Stimulated activated CD8-positive, alpha-beta memory T cell treated with anti-CD3 and anti-CD28 coated beads, Interleukin-7, amount 100 ng/mL, for 4 hours (primary cell): ENCODE measurements around the gene KCTD11.
"Not testable (repeated sequence)": the region's sequence is repeated elsewhere in the genome, so short reads cannot be mapped to it uniquely, and the experiment has no call there.

Experiments
- DNase-seq, 2 donors: peaks; one replicate each; pipeline ENCODE4 v3.0.0-alpha.2; 2020; ENCODE audit warnings: low read depth in 2 of 2

The KCTD11 gene

DNA sequence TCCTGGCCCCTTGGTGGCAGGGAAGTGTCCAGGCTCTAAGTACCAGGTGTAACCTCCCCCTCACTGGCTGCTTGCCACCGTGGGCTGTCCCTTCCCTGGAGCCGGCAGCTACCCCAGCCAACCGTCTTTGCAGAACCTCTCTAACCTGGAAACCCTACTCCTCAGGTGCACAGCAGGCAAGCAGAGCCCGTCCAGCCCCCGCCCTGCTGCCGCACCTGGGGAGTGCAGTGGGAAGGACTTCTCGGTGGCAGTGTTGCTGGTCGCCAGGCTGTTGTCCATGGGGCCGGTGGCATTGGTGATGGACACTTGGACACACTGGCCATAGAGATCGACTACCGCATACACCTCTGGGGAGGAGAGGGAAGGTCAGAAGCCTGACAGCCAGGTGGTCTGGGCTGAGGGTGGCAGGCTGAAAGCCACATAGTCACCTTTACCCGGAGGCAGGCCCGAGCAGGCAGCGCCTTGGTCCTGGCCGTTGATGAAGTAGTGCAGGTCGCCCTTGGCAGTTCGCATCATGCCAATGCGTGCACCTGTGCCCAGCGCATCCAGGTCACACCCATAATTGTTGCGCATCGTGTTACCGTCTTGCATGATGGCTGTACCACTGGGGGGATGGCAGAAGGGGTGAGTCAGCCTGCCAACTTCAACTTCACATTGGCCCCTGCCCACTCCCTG lies 29.3 kb upstream of the KCTD11 start:
- DNase-seq = no peak

DNA sequence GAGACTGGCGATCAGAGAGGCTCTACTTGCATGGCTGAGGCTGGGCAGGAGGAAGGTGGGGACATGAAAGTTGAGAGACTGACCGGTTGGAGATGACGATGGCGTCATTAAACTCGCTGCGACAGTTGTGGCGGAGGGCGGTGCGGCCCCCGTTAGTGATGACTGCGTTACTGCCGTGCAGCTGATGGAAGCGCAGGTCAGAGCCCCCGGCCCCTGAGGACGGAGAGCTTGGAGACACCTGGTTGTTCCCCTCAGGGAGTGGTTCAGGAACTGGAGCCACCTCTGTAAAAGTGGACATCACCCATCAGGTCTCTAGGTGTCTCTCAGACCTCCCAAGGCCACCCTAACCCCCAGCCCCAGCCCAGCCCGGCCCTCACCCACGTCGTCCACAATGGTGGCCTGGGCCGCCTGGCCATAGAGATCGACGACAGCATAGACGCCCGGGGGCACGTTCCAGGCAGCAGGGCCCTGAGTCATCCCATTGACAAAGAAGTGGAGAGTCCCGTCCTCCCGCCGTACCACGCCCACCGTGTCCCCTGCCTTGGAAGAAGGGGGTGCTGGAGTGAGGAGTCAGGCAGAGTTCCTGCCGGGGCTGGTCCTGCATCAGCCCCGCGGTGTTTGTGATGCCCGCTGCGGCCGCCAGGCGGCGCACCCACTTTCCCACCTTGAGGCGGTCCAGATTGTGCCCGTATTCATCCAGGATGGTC lies 28.1 kb upstream of the KCTD11 start:
- DNase-seq = peak; percentile 16 to 50

DNA sequence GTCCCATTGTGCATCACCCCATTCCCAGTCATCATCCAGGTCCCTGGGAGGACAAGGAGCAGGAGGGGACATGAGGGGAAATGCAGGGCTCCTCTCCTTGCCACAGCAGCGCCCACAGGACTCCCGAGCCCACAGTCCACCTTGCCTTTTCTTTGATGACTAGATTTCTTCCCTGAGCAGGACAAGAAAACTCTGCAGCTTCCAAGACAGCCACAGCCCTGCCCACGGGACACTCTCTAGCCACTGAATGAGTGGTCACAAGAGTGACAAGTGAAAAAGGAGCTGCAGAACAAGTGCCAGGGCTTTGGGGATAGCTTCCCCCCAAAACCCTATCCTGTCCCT lies 27.6 kb upstream of the KCTD11 start:
- DNase-seq = no peak

DNA sequence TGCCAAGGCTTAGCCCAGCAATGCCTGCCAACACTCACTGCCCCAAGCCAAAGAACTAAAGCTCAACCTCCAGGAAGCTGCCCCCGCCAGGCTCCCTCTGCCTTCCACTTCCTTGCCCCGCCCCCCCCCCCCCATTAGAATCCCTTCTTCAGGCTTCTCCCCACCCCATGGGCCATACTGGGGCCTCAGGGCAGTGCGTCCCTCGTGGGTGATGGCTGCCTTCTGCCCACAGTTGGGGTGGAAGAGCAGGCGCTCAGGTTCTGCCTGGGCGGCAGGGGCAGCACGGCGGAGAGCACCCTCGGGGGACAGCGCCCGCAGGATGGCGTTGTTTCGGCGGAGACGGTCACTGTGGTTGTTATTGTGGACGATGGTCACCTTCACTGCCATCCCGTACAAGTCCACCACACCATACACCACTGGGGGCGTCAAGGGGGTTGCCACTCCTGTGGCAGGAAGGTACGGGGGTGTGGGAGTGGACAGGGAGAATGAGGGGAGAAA lies 26.9 kb upstream of the KCTD11 start:
- no peak for DNase-seq

DNA sequence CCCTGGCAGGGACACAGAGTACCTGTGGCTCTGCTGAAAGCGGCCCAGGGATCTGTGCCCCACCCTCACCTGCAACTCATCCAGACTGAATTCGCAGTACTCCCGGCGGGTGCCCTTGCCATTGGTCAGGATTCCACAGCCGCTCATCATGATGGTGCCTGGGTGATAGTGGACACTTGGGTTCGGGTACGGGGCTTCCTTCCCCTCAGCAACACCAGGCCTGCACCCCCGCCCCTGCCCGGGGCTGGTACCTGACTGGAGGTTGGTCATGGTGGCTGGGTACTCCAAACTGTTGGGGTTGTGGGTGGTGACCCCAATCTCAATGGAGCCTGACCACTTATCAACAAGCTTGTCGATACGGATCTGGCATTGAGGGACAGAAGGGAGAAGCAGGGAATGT lies 25.8 kb upstream of the KCTD11 start:
- no peak for DNase-seq

DNA sequence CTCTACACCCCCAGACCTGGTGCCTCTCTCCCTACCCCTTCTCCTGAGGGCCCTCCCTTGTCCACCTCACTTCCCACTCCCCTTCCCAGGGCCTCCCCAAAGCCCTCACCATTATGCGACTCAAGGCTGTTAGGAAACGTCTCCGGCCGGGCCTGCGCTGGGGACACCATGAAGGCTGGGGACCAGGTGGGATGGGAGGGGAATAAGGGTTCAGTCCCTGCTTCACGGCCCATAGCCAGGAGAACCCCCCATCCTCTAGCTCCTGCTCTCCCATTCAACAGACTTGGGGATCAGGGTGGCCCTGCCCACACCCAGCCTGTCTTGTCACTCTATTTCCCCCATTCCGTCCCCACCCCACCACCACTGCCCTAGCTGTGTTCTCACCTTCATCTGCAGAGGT lies 24.9 kb upstream of the KCTD11 start:
- no peak for DNase-seq

DNA sequence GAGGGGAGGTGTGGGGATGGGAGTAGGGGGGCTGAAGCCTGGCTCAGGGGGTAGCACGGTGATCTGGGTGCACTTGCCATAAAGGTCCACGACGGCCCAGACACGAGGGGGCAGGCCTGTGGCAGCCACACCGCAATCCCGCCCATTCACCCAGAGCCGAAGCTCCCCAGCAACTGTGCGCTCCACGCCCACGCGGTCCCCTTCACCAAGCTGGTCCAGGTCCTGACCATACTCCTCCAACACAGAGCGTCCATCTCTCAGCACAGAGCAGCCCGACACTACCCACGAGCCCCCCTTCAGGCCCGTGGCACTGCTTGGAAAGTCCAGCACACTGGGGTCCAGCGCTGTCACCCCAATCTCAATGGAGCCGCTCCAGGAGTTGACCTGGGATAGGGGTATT lies 24.5 kb upstream of the KCTD11 start:
- DNase-seq = no peak

DNA sequence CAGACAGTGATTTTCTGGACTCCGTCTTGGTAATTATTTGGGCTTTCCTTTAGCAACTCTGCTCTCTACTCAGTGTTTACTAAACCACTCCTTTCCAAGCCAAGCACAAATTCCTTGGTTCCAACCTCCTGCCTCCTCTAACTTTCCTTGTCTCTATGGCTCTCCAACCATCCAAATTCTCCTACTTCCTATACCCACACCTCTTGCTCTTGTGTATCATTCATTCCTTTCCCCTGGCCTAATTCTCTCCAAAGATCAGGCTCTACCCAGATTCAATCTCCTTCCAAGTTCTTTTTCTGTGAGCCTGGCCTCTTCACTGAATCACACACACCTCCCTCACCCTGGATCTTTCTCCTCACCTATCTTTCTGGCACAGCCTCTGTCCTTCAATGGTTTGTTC lies 24.0 kb upstream of the KCTD11 start:
- no peak for DNase-seq

DNA sequence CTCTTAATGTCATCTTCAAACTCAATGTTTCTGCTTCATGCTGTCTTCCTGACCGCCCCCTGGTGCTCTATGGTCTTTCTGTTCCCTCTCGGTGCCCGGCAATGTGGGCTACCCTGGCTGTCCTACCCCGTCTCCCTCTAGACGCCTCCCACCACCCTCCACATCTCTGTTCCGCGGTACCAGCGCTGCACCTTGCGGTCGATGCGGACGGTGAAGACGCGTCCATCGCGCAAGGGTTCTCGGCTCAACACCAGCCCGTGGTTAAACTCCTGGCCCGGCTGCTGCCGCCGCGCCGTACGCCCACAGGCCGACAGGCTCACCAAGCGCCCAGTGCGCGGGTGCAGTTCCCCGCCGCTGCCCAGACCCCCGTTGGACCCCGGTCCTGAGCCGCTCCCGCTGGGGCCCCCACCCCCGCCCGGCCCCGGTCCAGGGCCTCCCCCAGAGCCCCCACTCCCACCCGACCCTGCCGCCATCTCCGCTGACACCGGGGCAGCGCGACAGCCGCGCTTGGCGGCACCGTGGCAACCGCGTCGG lies 23.1 kb upstream of the KCTD11 start, which contains the start of gene NEURL4:
Gene NEURL4, minus strand, starts transcription at position 496 of the 534 bp plus-strand sequence. Its CDS starts 23 bp downstream, at position 473.
- DNase-seq = no peak

DNA sequence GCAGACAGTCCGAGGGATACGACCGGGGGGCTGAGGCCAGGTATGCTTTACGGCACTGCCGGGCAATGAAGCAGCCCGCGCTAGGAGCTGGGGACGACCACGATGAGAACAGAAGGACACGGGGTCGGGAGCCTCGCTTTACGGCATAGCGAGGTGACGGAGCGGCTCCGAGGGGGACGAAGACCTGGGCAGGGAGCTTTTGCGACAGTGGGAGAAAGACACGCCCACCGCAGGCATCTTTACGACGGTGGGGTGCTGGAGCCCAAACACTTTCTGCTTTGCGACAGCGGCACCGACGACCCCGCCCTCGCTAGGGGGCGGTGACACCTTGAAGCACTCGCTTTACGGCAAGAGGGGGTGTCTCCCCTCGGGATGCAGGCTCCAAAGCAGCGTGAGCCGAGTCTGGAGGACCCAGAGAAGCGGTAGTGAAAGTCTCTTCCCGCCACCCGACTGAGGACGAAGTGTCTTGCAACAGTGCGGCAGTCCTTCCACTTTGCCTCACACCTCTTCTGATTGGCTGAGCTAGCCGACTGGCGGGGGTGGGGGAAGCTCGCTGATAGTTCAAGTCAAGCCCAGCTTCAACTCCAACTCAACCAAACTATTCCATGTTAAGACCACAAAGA lies 22.5 kb upstream of the KCTD11 start:
- peak; percentile 94 to 95 for DNase-seq

DNA sequence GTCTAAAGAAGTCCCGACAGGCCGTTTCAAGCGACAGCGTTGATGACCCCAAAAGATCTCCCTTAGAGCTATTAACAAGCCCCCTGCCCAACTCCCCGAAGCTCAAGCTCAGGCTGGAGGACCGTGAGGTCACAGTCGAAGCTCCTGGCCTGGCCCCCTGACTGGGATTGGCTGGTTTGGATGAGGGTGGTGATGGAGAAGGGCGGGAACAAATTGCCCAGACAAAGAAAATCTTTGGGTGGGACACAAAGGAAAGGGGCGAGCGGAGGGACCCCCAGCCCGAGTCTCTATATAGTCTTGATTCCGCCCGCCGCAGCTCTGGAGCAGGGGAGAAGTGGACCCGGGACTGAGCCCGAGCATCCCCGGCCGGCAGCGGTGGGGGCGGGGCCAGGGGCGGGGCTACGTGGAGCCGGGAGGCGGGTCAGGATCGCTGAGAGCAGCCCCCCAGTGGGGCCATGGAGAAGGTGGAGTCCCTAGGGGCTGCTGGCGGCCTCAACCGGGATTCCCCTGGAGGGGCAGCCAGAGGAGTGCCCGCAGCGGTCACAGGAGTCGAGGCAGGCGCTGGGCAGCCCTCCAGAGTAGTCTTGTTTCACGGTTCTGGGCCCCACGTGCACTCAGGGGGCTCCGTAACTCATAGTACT lies 21.8 kb upstream of the KCTD11 start:
- peak; percentile 53 to 70 for DNase-seq

DNA sequence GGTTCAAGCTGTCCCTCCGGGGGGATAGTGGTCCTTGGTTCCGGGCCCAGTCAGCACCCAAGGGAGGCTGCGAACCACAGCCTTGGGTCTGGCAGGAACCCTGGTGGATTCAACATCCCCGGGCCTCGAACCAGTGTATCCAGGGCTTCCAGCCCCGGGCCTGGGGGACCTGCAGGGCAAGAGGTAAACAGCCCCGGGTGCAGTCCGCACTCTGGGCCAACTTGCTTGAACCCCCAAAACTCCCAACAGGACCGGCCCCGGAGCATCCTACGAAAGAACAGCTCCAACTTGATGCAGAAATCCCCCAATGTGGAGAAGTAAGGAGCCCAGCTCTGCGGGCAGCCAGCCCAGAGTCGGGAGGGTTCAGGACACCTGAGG lies 21.3 kb upstream of the KCTD11 start:
- no peak for DNase-seq

DNA sequence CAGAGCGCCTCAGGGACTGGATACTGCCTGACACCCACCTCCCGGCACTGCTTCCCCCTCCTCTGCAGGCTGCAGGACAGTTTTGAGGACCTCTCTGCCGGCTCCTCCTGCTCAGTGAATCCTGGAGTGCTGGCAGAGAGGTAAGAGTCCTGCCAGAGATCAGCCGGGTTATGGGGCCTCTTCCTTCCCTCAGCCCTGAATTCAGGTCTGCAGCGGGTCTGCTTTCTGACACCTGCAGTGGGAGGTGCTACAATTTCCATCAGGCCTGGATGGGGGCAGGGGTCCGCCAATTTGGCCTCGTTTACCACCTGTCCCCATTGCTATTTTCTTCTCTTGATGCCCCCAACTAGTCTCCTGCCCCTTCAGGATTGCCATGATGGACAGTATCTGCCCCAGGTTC lies 19.9 kb upstream of the KCTD11 start:
- no peak for DNase-seq

DNA sequence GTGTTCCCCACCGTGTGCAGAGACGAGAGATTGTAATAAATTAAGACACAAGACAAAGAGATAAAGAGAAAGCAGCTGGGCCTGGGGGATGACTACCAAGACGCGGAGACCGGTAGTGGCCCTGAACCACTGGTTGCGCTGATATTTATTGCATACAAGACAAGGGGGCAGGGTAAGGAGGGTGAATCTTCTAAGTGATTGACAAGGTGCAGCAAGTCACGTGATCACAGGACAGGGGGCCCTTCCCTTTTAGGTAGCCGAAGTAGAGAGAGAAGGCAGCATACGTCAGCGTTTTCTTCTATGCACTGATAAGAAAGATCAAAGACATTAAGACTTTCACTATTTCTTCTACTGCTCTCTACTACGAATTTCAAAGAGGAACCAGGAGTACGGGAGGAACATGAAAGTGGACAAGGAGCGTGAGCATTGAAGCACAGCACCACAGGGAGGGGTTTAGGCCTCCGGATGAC lies 19.3 kb upstream of the KCTD11 start:
- DNase-seq = not testable (repeated sequence)

DNA sequence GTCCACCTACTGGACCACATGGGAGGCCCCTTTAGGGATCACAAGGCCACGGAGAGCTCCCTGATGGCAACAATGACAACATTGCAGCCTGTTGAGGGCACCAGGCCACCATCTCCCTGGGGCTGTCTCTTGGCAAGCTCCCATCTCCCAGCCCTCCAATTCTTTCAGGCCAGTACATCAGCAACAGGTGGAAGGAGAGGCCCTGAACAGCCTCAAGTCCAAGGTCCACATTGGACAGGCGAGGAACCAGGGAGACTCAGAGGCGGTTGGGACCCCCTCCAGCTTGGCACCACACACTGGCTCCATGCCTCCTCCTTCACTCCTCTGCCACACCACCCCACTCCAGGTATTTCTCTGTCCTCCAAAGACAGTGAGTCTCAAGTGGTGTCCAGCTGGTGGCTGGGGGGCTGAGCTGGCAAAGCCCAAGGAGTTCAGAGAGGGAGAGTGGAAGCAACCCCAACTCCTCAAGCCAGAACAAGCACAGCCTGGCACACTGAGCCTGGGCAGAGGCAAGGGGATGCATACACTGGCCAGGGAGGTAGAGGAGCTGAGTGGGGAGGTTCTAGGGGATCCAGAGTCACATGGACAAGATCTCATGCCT lies 16.9 kb upstream of the KCTD11 start:
- DNase-seq = no peak

DNA sequence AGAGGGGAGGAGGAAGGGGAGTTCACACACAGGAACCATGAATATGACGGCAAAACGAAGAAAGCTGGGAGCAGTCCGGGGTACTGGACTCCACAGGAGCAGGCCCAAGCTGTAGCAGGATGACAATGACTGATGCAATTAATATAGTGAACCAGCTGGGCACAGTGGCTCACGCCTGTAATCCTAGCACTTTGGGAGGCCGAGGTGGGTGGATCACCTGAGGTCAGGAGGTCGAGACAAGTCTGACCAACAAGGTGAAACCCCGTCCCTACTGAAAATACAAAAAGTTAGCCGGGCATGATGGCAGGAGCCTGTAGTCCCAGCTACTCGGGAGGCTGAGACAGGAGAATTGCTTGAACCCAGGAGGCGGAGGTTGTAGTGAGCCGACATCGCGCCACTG lies 16.2 kb upstream of the KCTD11 start:
- not testable (repeated sequence) for DNase-seq

DNA sequence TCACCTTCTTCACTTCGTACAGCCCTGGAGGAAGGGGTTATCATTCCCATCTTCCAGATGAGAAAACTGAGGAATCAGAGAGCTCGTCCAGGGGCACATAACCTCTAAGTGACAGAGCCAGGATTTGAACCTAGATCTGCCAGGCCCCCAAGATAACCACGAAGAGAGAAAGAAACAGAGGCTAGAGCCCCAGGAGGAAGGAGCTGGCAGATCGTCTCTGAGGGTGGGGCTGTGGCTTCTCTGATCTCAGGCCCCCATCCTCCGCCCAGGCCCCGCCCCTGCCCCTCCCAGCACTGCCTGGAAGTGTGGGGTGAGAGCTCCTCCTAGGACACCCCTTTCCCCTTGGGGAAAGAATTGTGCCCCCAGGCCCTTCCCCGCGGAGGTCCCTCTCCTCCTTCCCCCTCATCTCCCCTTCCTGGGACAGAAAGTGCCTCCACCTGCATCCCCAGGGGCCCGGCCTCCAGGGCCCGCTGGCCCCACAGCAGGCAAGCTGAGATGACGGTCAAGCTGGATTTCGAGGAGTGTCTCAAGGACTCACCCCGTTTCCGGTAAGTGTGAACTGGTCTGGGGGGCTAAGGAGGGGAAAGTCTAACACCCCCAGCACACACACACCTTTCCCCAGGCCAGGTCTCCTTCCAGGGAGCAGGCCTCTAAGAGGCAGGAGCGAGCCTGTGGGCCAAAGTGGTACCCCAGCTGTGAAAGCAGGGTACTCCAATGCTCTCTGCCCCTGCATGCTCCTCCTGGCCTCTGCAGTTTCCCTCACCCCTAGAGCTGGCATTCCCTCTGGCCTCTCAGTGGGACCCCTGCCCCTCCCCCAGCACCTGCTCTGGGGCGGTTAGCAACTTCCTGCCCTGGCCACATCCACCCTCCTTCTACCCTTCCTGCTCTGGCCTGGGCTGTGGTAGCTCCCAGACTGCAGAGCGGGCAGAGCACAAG lies 15.5 kb upstream of the KCTD11 start, which contains the start of gene ACAP1:
Gene ACAP1, plus strand, starts transcription at position 290 of the 936 bp plus-strand sequence. Its CDS starts 206 bp downstream, at position 496.
- DNase-seq = peak; percentile 76 to 79

DNA sequence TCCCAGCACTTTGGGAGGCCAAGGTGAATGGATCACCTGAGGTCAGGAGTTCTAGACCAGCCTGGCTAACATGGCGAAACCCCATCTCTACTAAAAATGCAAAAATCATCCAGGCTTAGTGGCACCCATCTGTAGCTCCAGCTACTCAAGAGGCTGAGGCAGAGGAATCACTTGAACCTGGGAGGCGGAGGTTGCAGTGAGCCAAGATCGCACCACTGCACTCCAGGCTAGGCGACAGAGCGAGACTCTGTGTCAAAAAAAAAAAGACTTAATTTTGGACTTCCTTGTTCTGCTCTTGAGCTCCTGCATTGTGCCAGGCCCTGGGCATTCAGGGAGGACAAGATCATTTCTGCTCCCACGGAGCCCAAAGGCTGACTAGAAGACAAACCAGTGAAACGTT lies 14.4 kb upstream of the KCTD11 start:
- not testable (repeated sequence) for DNase-seq

DNA sequence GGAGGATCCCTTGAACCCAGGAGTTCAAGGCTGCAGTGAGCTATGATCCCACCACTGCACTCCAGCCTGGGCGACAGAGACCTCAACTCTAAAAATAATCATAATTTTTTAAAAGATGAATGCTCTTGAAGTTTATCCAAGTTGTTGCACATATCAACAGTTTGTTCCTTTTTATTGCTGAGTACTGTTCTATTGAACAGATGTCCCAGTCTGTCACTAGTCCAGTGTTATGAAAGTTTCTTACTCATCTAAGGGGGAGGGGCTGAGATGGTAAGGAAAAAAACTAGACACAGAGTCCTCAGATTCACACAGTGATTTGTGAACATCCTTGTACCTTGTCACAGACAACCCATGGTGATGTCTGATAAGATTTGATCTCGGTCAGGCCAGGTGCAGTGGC lies 11.8 kb upstream of the KCTD11 start:
- DNase-seq = no peak

DNA sequence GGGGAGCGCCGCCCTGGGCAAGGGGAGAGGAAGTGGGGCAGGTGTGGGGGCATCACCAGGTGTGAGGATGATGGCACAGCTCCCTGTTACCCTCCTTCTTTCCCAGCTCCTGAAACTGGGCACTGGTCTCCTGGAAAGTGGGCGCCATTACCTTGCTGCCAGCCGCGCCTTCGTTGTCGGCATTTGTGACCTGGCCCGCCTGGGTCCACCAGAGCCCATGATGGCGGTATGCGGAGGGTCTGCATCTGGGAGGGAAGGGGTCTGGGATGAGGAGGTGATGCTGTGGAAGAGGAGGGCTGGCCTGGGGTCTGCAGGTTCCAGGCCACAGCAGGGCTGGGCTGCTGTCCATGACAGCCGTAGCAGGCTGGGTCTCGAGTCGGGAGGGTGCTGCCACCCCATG lies 10.1 kb upstream of the KCTD11 start:
- no peak for DNase-seq
